Astrocyte (in vitro differentiated cells and primary cell): ENCODE results near the gene PDXK. TPM values are rescaled to one million over a fixed set of nuclear protein-coding genes. Genes with fewer than 3 reads are reported as not detected.
A peak's percentile ranks its signal among the peaks of the same experiment; 100 is the strongest.

ENCODE experiments used
- DNase-seq: peaks from one replicate; pipeline ENCODE4 v3.0.0-alpha.2; 2010; ENCODE audit warnings: low read depth
- FAIRE-seq: peaks from 2 replicates; lab custom pipeline; 2011; peaks lifted over from hg19 to GRCh38; lab: Jason Lieb, UNC
- H2AFZ ChIP-seq: 2 replicates; pipeline ENCODE4 v1.6.0; 2012; ENCODE audit warnings: low read depth, low read length, inconsistent platforms
- H3K27ac ChIP-seq: 2 replicates; pipeline ENCODE4 v1.5.1; 2011; ENCODE audit warnings: low read depth, low read length, inconsistent platforms
- H3K27me3 ChIP-seq: 2 replicates; pipeline ENCODE4 v1.6.0; 2011; ENCODE audit warnings: low read length, inconsistent platforms; ENCODE audit not compliant: insufficient read depth
- H3K36me3 ChIP-seq: 2 replicates; pipeline ENCODE4 v1.5.1; 2011; ENCODE audit warnings: low read length, inconsistent platforms; ENCODE audit not compliant: insufficient read depth
- H3K4me1 ChIP-seq: 2 replicates; pipeline ENCODE4 v1.5.1; 2011; ENCODE audit warnings: low read length, inconsistent platforms; ENCODE audit not compliant: insufficient read depth
- H3K4me2 ChIP-seq: 2 replicates; pipeline ENCODE4 v1.6.0; 2012; ENCODE audit warnings: low read length, inconsistent platforms
- H3K4me3 ChIP-seq: 2 replicates; pipeline ENCODE4 v1.5.1; 2011; ENCODE audit warnings: low read depth, mild to moderate bottlenecking, low read length, inconsistent platforms; ENCODE audit not compliant: insufficient read depth
- H3K79me2 ChIP-seq: 2 replicates; pipeline ENCODE4 v1.6.0; 2012; ENCODE audit warnings: mild to moderate bottlenecking, low read length, inconsistent platforms; ENCODE audit not compliant: insufficient read depth
- H3K9ac ChIP-seq: 2 replicates; pipeline ENCODE4 v1.6.0; 2012; ENCODE audit warnings: mild to moderate bottlenecking, low read length, inconsistent platforms
- H3K9me3 ChIP-seq: 2 replicates; pipeline ENCODE4 v1.5.1; 2012; ENCODE audit warnings: low read depth, mild to moderate bottlenecking, low read length, inconsistent platforms; ENCODE audit not compliant: insufficient read depth
- H4K20me1 ChIP-seq: 2 replicates; pipeline ENCODE4 v1.6.0; 2012; ENCODE audit warnings: low read length, inconsistent platforms; ENCODE audit not compliant: insufficient read depth
- H3K27ac Mint-ChIP-seq: one replicate; pipeline ENCODE4 v1.8.0; 2021; ENCODE audit warnings: mild to moderate bottlenecking, mixed read lengths; ENCODE audit not compliant: unreplicated experiment
- H3K27me3 Mint-ChIP-seq: one replicate; pipeline ENCODE4 v1.8.0; 2021; ENCODE audit warnings: low read depth, mixed read lengths; ENCODE audit not compliant: unreplicated experiment
- H3K36me3 Mint-ChIP-seq: one replicate; pipeline ENCODE4 v1.8.0; 2021; ENCODE audit warnings: low read depth, mixed read lengths; ENCODE audit not compliant: unreplicated experiment
- H3K4me1 Mint-ChIP-seq: one replicate; pipeline ENCODE4 v1.8.0; 2021; ENCODE audit warnings: low read depth, mixed read lengths; ENCODE audit not compliant: unreplicated experiment
- H3K4me3 Mint-ChIP-seq: one replicate; pipeline ENCODE4 v1.8.0; 2021; ENCODE audit warnings: mild to moderate bottlenecking, moderate library complexity, mixed read lengths; ENCODE audit not compliant: unreplicated experiment
- H3K9me3 Mint-ChIP-seq: one replicate; pipeline ENCODE4 v1.8.0; 2021; ENCODE audit warnings: mild to moderate bottlenecking, mixed read lengths; ENCODE audit not compliant: unreplicated experiment
- CTCF ChIP-seq: IDR thresholded peaks from 2 replicates; pipeline ENCODE4 v1.5.1; 2011; ENCODE audit warnings: low read depth, mild to moderate bottlenecking, inconsistent platforms, low read length, moderate library complexity; ENCODE audit not compliant: insufficient read depth
- EZH2 ChIP-seq: IDR thresholded peaks from 2 replicates; pipeline ENCODE4 v1.6.1; 2012; ENCODE audit warnings: mild to moderate bottlenecking, low read length, inconsistent platforms; ENCODE audit not compliant: insufficient read depth
- total RNA-seq: library from RNA; stranded (reverse); gene quantifications from 2 replicates; pipeline ENCODE4 v1.2.1, GENCODE V29; 2021

The PDXK gene
- total RNA-seq, 1 donor from 2014 or later = 180 TPM

GRCh38 chr21:43701936-43702784, 16.8 kb upstream of the PDXK start:
- H3K4me1 ChIP-seq = peaks cover 12% of the 10 kb centered on the region
- no peak for FAIRE-seq
- peak overlapping the region; percentile 73 for H3K4me2 ChIP-seq

GRCh38 chr21:43702785-43703034, 16.2 kb upstream of the PDXK start:
- H3K4me3 ChIP-seq = no peak overlapping the region
- H3K27me3 ChIP-seq = no peaks in the 10 kb centered on the region
- peak overlapping the region; percentile 12 for H3K27ac Mint-ChIP-seq
- peaks cover 2% of the 10 kb centered on the region for H3K27me3 Mint-ChIP-seq
- no peaks in the 10 kb centered on the region for H3K9me3 Mint-ChIP-seq
- H3K79me2 ChIP-seq = no peaks in the 10 kb centered on the region
- H3K36me3 Mint-ChIP-seq = peaks cover 4% of the 10 kb centered on the region
- no peaks in the 10 kb centered on the region for H4K20me1 ChIP-seq
- H3K4me2 ChIP-seq = peak overlapping the region; percentile 73
- peaks cover 19% of the 10 kb centered on the region for H3K4me1 Mint-ChIP-seq
- peak; percentile 49 for DNase-seq
- H3K9ac ChIP-seq = peak overlapping the region; percentile 42
- H3K4me3 Mint-ChIP-seq = no peak overlapping the region
- TF ChIP-seq CTCF = no peak
- no peak for TF ChIP-seq EZH2
- no peaks in the 10 kb centered on the region for H3K9me3 ChIP-seq
- H3K4me1 ChIP-seq = peaks cover 12% of the 10 kb centered on the region
- H3K27ac ChIP-seq = no peak overlapping the region
- no peaks in the 10 kb centered on the region for H3K36me3 ChIP-seq
- H2AFZ ChIP-seq = peak overlapping the region; percentile 52
- no peak for FAIRE-seq

More at GRCh38 chr21:43701936-43702784, 16.8 kb upstream of the PDXK start:
- H3K27ac ChIP-seq = no peak overlapping the region
- H3K27ac Mint-ChIP-seq = peak overlapping the region; percentile 12
- no peaks in the 10 kb centered on the region for H3K36me3 ChIP-seq
- TF ChIP-seq EZH2 = no peak
- TF ChIP-seq CTCF = no peak
- no peak overlapping the region for H3K4me3 ChIP-seq
- peaks cover 19% of the 10 kb centered on the region for H3K4me1 Mint-ChIP-seq
- no peaks in the 10 kb centered on the region for H4K20me1 ChIP-seq
- peak overlapping the region; percentile 52 for H2AFZ ChIP-seq
- H3K79me2 ChIP-seq = no peaks in the 10 kb centered on the region
- H3K36me3 Mint-ChIP-seq = peaks cover 4% of the 10 kb centered on the region
- DNase-seq = no peak
- no peaks in the 10 kb centered on the region for H3K9me3 Mint-ChIP-seq
- no peaks in the 10 kb centered on the region for H3K9me3 ChIP-seq
- no peaks in the 10 kb centered on the region for H3K27me3 ChIP-seq
- H3K27me3 Mint-ChIP-seq = peaks cover 2% of the 10 kb centered on the region
- no peak overlapping the region for H3K9ac ChIP-seq
- no peak overlapping the region for H3K4me3 Mint-ChIP-seq
